ENCODE data around the gene PSMD11. TPM values are rescaled to one million over a fixed set of nuclear protein-coding genes. Genes with fewer than 3 reads are reported as not detected.

The PSMD11 gene
- total and polyA plus RNA-seq, 2 of the 8 experiments (the other 6 are each of a cell fraction or from before 2014, with no cell fraction given) = 68.4 to 171 TPM

- H2AK5ac ChIP-seq (ENCODE audit: low read depth, low read length) = no peak overlapping the region
- no peak overlapping the region for H3K23ac ChIP-seq (ENCODE audit: insufficient read length)
- H2BK120ac ChIP-seq (replicated peaks; ENCODE audit: low read depth, low read length) = no peak overlapping the region
- no peak overlapping the region for H2AFZ ChIP-seq (ENCODE audit: low read length)
- no peak overlapping the region for H2BK20ac ChIP-seq (ENCODE audit: low read length)
- no peak overlapping the region for H4K91ac ChIP-seq (replicated peaks; ENCODE audit: insufficient read length, low read length)
- no peak overlapping the region for H3K14ac ChIP-seq (ENCODE audit: insufficient read length)
- peaks cover 5% of the 10 kb centered on the region for H3K79me1 ChIP-seq (ENCODE audit: low read depth, low read length)
- H3K79me2 ChIP-seq (ENCODE audit: control insufficient read depth in 1 of 2, insufficient read depth in 2 of 2, low read length in 2 of 2) = peaks cover 0 to 6% of the 10 kb centered on the region in 2 experiments; a peak in 1 of 4 replicates
- 0 out of 2 replicates have a peak overlapping the region, but pooled peaks have one; percentile 0 for H2BK12ac ChIP-seq (ENCODE audit: low read depth, low read length)
- H3K18ac ChIP-seq (ENCODE audit: extremely low read depth, low read length) = no peak overlapping the region; the same call in 1 of the 2 replicates
- peak overlapping the region in 2 of 4 experiments; percentile 12 to 15; a peak in 3 of 8 replicates for H3K4me3 ChIP-seq (ENCODE audit: extremely low read depth in 1 of 4, insufficient read depth in 2 of 4, low read depth in 3 of 4, low read length in 4 of 4)
- H2BK15ac ChIP-seq (ENCODE audit: low read length) = 0 out of 2 replicates have a peak overlapping the region, but pooled peaks have one; percentile 74
- FAIRE-seq = peak; percentile 76
- peaks cover 18 to 32% (median 25%) of the 10 kb centered on the region in 4 experiments for H3K36me3 ChIP-seq (ENCODE audit: control insufficient read depth in 2 of 4, insufficient read depth in 4 of 4, low read length in 3 of 4)
- POLR2A ChIA-PET (ENCODE audit: partially characterized antibody) = interaction anchor here (0.7 to 2.4 kb wide), 16 partner anchors 10 to 325 kb away, joined by 3 to 14 read pairs (median 4); partner anchors contain the start of gene PSMD11
- H4K5ac ChIP-seq (ENCODE audit: insufficient read length, low read depth, low read length) = peak overlapping the region; percentile 45
- peaks cover 10 to 32% (median 22%) of the 10 kb centered on the region in 4 experiments for H3K4me1 ChIP-seq (replicated peaks in 1 of 4; ENCODE audit: control insufficient read depth in 3 of 4, insufficient read depth in 4 of 4, low read length in 3 of 4)
- WGBS, 2 experiments (ENCODE audit: extremely low coverage in 1 of 2, insufficient coverage in 1 of 2, insufficient read length in 1 of 2, insufficient replicate concordance in 2 of 2, low coverage in 1 of 2, low lambda C conversion rate in 2 of 2, missing lambda C conversion rate in 1 of 2) = 48% methylated on average over 7 of the region's 7 CpGs; no CpG with 5 or more reads in 1 of the 2 experiments
- H4K8ac ChIP-seq (ENCODE audit: extremely low read depth, insufficient read depth, low read length) = no peak overlapping the region
- H4K20me1 ChIP-seq (replicated peaks in 1 of 2; ENCODE audit: control insufficient read depth in 1 of 2, insufficient read depth in 2 of 2, low read length in 2 of 2) = peaks cover 0 to 6% of the 10 kb centered on the region in 2 experiments
- peaks cover 8% of the 10 kb centered on the region for H3K23me2 ChIP-seq (ENCODE audit: low read depth, low read length)
- CTCF ChIA-PET (ENCODE audit: partially characterized antibody) = interaction anchor here (0.6 to 9.6 kb wide), 35 partner anchors 10 to 455 kb away, joined by 3 to 71 read pairs (median 4); partner anchors contain the start of gene PSMD11
- 0 out of 2 replicates have a peak overlapping the region, but pooled peaks have one; percentile 19 for H3K27ac ChIP-seq (ENCODE audit: low read depth, low read length)
- no peak overlapping the region; the same call in 1 of the 2 replicates for H2BK5ac ChIP-seq (ENCODE audit: low read depth, low read length)
- H3K4me2 ChIP-seq (ENCODE audit: insufficient read depth in 1 of 2, low read depth in 2 of 2, low read length in 2 of 2) = peak overlapping the region; percentile 8 to 37; a peak in 2 of 4 replicates
- H3K4ac ChIP-seq (replicated peaks; ENCODE audit: insufficient read length, low read depth, low read length) = no peak overlapping the region
- DNase-seq (ENCODE audit: low read depth in 1 of 2, low spot score in 2 of 2) = peak in 1 of 2 experiments; percentile 78
- H3K9me3 ChIP-seq (ENCODE audit: insufficient read depth in 2 of 2, low read depth in 1 of 2, low read length in 1 of 2) = no peaks in the 10 kb centered on the region
- H3K56ac ChIP-seq (replicated peaks; ENCODE audit: insufficient read length, low read depth, low read length) = no peak overlapping the region
- H3K9ac ChIP-seq (replicated peaks in 1 of 4; ENCODE audit: extremely low read depth in 1 of 4, low read depth in 3 of 4, low read length in 3 of 4) = no peak overlapping the region; a peak in 1 of 7 replicates
- H3K27me3 ChIP-seq (replicated peaks in 1 of 4; ENCODE audit: control insufficient read depth in 3 of 4, extremely low read depth in 1 of 4, insufficient read depth in 3 of 4, low read length in 3 of 4) = no peaks in the 10 kb centered on the region; a peak in 2 of 7 replicates
- TF ChIP-seq MAX (IDR thresholded peaks at IDR 0.05) (no peak), SIN3A (conservative IDR thresholded peaks at IDR 0.05 in 1 of 2, IDR thresholded peaks at IDR 0.05 in 1 of 2; ENCODE audit: low read depth in 1 of 2, low read length in 2 of 2) (no peak), HDAC2 (IDR thresholded peaks at IDR 0.05; ENCODE audit: borderline replicate concordance in 1 of 2, low read depth in 2 of 2, low read length in 2 of 2) (0 out of 4 replicates have a peak, but pooled peaks of 1 of the 2 experiments have one; percentile 29), TCF12 (IDR thresholded peaks at IDR 0.05; ENCODE audit: low read depth, low read length) (no peak), JUN (IDR thresholded peaks at IDR 0.05; ENCODE audit: low read depth, low read length) (no peak), TAF7 (optimal IDR thresholded peaks at IDR 0.05; ENCODE audit: borderline replicate concordance, low read depth, low read length) (peak; percentile 46), RAD21 (IDR thresholded peaks at IDR 0.05 in 1 of 2, conservative IDR thresholded peaks at IDR 0.05 in 1 of 2; ENCODE audit: low read depth in 2 of 2, low read length in 2 of 2) (peak; percentile 85 to 93), EP300 (IDR thresholded peaks at IDR 0.05; ENCODE audit: borderline replicate concordance in 1 of 2, low read depth in 2 of 2, low read length in 2 of 2) (no peak; a peak in 1 of 3 replicates), ASH2L (IDR thresholded peaks at IDR 0.05; ENCODE audit: low read length) (no peak), EGR1 (IDR thresholded peaks at IDR 0.05; ENCODE audit: borderline replicate concordance, low read depth, low read length) (no peak)
These were observed 39.2 kb downstream of the PSMD11 start for GRCh38 chr17:32483451-32484019.
